GM23338 (cell line): Measurements from ENCODE around the gene RPS29. TPM values are rescaled to one million over a fixed set of nuclear protein-coding genes. Genes with fewer than 3 reads are reported as not detected.

Experiments used
- ATAC-seq: fragments of 200-7000 bp; cut with Tn5 transposase; 3 replicates; pipeline ENCODE4 v1.9.1; 2020
- DNase-seq: peaks from one replicate; pipeline ENCODE4 v3.0.0-alpha.2; 2015; ENCODE audit warnings: low spot score
- H2AFZ ChIP-seq: fragments of 200-600 bp; sonication (generic); 2 replicates; pipeline ENCODE4 v1.8.0; 2016; ENCODE audit warnings: antibody characterized with exemption, mild to moderate bottlenecking, moderate library complexity
- H3F3A ChIP-seq: fragments of 200-600 bp; sonication (generic); replicated peaks from 2 replicates; pipeline ENCODE4 v1.8.0; 2017; ENCODE audit warnings: antibody characterized with exemption, mixed run types, low read depth
- H3K27ac ChIP-seq: fragments of 200-600 bp; sonication (generic); 2 replicates; pipeline ENCODE4 v1.6.1; 2016; ENCODE audit warnings: low read depth
- H3K27me3 ChIP-seq: fragments of 200-600 bp; sonication (generic); 2 replicates; pipeline ENCODE4 v1.8.0; 2016; ENCODE audit warnings: mild to moderate bottlenecking, mixed run types, moderate library complexity; ENCODE audit not compliant: insufficient read depth
- H3K36me3 ChIP-seq: fragments of 200-600 bp; sonication (generic); 2 replicates; pipeline ENCODE4 v1.8.0; 2016; ENCODE audit warnings: mild to moderate bottlenecking; ENCODE audit not compliant: insufficient read depth
- H3K4me1 ChIP-seq: fragments of 200-600 bp; sonication (generic); 2 replicates; pipeline ENCODE4 v1.8.0; 2016; ENCODE audit warnings: mild to moderate bottlenecking, moderate library complexity; ENCODE audit not compliant: insufficient read depth
- H3K4me2 ChIP-seq: fragments of 200-600 bp; sonication (generic); 2 replicates; pipeline ENCODE4 v1.7.1; 2017; ENCODE audit warnings: mixed run types
- H3K4me3 ChIP-seq: fragments of 200-600 bp; sonication (generic); 2 replicates; pipeline ENCODE4 v1.6.1; 2016; ENCODE audit warnings: mixed run types
- H3K79me2 ChIP-seq: fragments of 200-600 bp; sonication (generic); replicated peaks from 2 replicates; pipeline ENCODE4 v1.8.0; 2017; ENCODE audit warnings: mild to moderate bottlenecking; ENCODE audit not compliant: insufficient read depth
- H3K9me2 ChIP-seq: fragments of 200-600 bp; sonication (generic); 2 replicates; pipeline ENCODE4 v1.8.0; 2017; ENCODE audit not compliant: insufficient read depth
- H4K20me1 ChIP-seq: fragments of 200-600 bp; sonication (generic); replicated peaks from 2 replicates; pipeline ENCODE4 v1.8.0; 2017; ENCODE audit warnings: mild to moderate bottlenecking; ENCODE audit not compliant: insufficient read depth
- H3K27ac Mint-ChIP-seq: 2 replicates; pipeline ENCODE4 v1.8.0; 2020; ENCODE audit warnings: inconsistent platforms, mild to moderate bottlenecking, moderate library complexity, mixed read lengths
- H3K27me3 Mint-ChIP-seq: 3 replicates; pipeline ENCODE4 v1.8.0; 2022; ENCODE audit warnings: low read depth, mild to moderate bottlenecking, moderate library complexity, mixed read lengths, inconsistent platforms; ENCODE audit not compliant: insufficient read depth, poor library complexity
- H3K36me3 Mint-ChIP-seq: 3 replicates; pipeline ENCODE4 v1.8.0; 2021; ENCODE audit warnings: low read depth, mild to moderate bottlenecking, inconsistent platforms, moderate library complexity, mixed read lengths
- H3K4me1 Mint-ChIP-seq: 3 replicates; pipeline ENCODE4 v1.8.0; 2020; ENCODE audit warnings: mild to moderate bottlenecking, inconsistent platforms, mixed read lengths
- H3K4me3 Mint-ChIP-seq: 3 replicates; pipeline ENCODE4 v1.8.0; 2021; ENCODE audit warnings: moderate library complexity, mild to moderate bottlenecking, inconsistent platforms, mixed read lengths
- H3K9me3 Mint-ChIP-seq: 3 replicates; pipeline ENCODE4 v1.8.0; 2020; ENCODE audit warnings: moderate library complexity, mild to moderate bottlenecking, inconsistent platforms, mixed read lengths
- EZH2phosphoT487 ChIP-seq: fragments of 200-600 bp; sonication (generic); IDR thresholded peaks from one replicate; pipeline ENCODE4 v1.8.1; 2018; ENCODE audit warnings: antibody characterized with exemption; ENCODE audit not compliant: unreplicated experiment
- NANOG ChIP-seq: IDR thresholded peaks from 2 replicates; pipeline ENCODE4 v1.6.1; 2016; ENCODE audit warnings: antibody characterized with exemption, borderline replicate concordance
- POLR2AphosphoS5 ChIP-seq: IDR thresholded peaks from 2 replicates; pipeline ENCODE4 v1.6.1; 2016; ENCODE audit warnings: antibody characterized with exemption, low read depth
- ZNF114 ChIP-seq: fragments of 250-450 bp; sonication (Bioruptor Pico); IDR thresholded peaks from 2 replicates; pipeline ENCODE4 v1.5.0; 2020; ENCODE audit warnings: mild to moderate bottlenecking, moderate library complexity
- ZNF331 ChIP-seq: fragments of 250-450 bp; sonication (Bioruptor Pico); IDR thresholded peaks from 2 replicates; pipeline ENCODE4 v1.5.0; 2020; ENCODE audit warnings: low read depth, mild to moderate bottlenecking, moderate library complexity
- polyA plus RNA-seq: library from polyadenylated mRNA; unstranded; fragments of >200 nt; fragmentation: Nextera tagmentation; extraction: Ambion mirVana; gene quantifications from 2 replicates; pipeline ENCODE4 v1.2.1, GENCODE V29; 2016
- total RNA-seq: library from RNA; depleted of rRNA; stranded (reverse); fragments of >200 nt; shearing (Covaris generic); gene quantifications from 2 replicates; pipeline ENCODE4 v1.2.3, GENCODE V29; 2014
- TF ChIP-seq, protein P1 (sequence below): IDR thresholded peaks from one replicate; pipeline ENCODE4 v1.6.1; 2018; ENCODE audit warnings: antibody characterized with exemption; ENCODE audit not compliant: unreplicated experiment
- TF ChIP-seq, protein P2 (sequence below): IDR thresholded peaks from 2 replicates; pipeline ENCODE4 v1.6.1; 2016; ENCODE audit warnings: antibody characterized with exemption

RPS29 gene
- total and polyA plus RNA-seq, 2 experiments from 2014 or later, result 2,560 to 3,734 TPM

DNA sequence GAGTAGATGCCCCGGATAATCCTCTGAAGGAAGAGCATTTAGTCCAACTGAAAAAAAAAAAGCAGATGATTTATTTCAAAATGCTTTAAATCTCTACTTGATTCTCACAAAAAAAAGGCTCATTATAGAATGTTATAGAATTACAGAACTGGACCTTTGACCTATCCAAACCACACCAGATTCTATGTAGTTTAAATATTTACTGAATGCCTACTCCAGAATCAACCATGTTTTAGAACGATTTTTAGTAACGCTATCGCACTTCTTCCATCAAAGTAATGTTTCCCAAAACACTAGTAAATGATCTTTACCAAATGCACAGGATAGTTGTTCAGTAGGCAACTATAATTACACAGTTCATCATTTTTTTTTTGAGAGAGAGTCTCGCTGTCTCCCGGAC is 2.6 kb downstream of the RPS29 start (continued):
- TF ChIP-seq, protein P1, sequence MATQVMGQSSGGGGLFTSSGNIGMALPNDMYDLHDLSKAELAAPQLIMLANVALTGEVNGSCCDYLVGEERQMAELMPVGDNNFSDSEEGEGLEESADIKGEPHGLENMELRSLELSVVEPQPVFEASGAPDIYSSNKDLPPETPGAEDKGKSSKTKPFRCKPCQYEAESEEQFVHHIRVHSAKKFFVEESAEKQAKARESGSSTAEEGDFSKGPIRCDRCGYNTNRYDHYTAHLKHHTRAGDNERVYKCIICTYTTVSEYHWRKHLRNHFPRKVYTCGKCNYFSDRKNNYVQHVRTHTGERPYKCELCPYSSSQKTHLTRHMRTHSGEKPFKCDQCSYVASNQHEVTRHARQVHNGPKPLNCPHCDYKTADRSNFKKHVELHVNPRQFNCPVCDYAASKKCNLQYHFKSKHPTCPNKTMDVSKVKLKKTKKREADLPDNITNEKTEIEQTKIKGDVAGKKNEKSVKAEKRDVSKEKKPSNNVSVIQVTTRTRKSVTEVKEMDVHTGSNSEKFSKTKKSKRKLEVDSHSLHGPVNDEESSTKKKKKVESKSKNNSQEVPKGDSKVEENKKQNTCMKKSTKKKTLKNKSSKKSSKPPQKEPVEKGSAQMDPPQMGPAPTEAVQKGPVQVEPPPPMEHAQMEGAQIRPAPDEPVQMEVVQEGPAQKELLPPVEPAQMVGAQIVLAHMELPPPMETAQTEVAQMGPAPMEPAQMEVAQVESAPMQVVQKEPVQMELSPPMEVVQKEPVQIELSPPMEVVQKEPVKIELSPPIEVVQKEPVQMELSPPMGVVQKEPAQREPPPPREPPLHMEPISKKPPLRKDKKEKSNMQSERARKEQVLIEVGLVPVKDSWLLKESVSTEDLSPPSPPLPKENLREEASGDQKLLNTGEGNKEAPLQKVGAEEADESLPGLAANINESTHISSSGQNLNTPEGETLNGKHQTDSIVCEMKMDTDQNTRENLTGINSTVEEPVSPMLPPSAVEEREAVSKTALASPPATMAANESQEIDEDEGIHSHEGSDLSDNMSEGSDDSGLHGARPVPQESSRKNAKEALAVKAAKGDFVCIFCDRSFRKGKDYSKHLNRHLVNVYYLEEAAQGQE, result no peak

DNA sequence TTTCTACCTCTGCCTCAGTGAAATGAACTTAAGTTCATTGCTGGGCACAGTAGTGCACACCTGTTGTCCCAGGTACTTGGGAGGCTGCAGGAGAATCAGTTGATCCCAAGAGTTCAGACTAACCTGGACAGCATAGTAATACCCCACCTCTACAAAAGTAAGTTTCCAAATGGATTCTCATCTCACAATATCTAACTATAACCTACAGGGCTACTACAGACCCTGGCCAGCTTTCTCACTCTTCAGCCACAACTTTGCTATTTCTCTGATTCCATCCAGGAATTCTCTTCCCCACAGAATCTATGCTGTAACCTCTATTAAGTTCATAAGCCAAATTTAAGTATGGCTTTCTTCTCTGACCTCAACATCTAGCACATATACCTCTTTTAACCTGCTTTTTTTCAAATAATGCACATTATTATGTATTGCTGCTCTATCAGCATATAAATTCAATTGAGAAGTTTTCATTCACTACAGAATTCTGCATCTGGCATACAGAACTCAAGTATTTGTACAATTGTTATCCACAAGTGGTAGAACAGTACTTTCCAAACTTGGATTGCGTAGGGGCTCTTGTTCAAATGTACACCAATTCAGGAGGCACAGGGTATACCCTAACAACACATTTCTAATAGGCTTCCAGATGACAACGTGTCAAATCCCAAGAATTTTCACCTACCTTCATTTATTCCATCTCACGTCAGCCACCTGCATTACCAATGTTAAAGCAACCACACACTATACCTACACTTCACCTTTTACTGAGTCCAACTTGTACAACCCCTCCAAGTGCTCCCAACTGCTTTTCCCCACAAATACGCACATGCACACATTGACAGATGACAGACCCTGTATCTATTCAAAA is 3.8 kb downstream of the RPS29 start:
- peaks cover 26% of the 10 kb centered on the region for H3K4me1 Mint-ChIP-seq
- TF ChIP-seq POLR2AphosphoS5, result peak; percentile 32
- TF ChIP-seq, protein P2, sequence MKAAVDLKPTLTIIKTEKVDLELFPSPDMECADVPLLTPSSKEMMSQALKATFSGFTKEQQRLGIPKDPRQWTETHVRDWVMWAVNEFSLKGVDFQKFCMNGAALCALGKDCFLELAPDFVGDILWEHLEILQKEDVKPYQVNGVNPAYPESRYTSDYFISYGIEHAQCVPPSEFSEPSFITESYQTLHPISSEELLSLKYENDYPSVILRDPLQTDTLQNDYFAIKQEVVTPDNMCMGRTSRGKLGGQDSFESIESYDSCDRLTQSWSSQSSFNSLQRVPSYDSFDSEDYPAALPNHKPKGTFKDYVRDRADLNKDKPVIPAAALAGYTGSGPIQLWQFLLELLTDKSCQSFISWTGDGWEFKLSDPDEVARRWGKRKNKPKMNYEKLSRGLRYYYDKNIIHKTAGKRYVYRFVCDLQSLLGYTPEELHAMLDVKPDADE, result no peak
- Histone ChIP-seq H3K79me2 (peaks cover 76% of the 10 kb centered on the region), H3K4me2 (peak overlapping the region; percentile 95), H3F3A (peaks cover 39% of the 10 kb centered on the region), H3K36me3 (peaks cover 24% of the 10 kb centered on the region), H3K4me1 (peaks cover 16% of the 10 kb centered on the region), H3K27me3 (no peaks in the 10 kb centered on the region), H3K27ac (peak overlapping the region; percentile 89), H3K4me3 (peak overlapping the region; percentile 98), H3K9me2 (no peaks in the 10 kb centered on the region), H4K20me1 (peaks cover 68% of the 10 kb centered on the region), H2AFZ (no peak overlapping the region)
- peak overlapping the region; percentile 94 for H3K4me3 Mint-ChIP-seq
- ATAC-seq (no peak; the same call in 2 of the 3 replicates), DNase-seq (no peak)
- peaks cover 10% of the 10 kb centered on the region; the same call in 2 of the 3 replicates for H3K9me3 Mint-ChIP-seq
- H3K27me3 Mint-ChIP-seq, result peaks cover 47% of the 10 kb centered on the region
- H3K27ac Mint-ChIP-seq, result peak overlapping the region; percentile 57
- H3K36me3 Mint-ChIP-seq, result peaks cover 63% of the 10 kb centered on the region

DNA sequence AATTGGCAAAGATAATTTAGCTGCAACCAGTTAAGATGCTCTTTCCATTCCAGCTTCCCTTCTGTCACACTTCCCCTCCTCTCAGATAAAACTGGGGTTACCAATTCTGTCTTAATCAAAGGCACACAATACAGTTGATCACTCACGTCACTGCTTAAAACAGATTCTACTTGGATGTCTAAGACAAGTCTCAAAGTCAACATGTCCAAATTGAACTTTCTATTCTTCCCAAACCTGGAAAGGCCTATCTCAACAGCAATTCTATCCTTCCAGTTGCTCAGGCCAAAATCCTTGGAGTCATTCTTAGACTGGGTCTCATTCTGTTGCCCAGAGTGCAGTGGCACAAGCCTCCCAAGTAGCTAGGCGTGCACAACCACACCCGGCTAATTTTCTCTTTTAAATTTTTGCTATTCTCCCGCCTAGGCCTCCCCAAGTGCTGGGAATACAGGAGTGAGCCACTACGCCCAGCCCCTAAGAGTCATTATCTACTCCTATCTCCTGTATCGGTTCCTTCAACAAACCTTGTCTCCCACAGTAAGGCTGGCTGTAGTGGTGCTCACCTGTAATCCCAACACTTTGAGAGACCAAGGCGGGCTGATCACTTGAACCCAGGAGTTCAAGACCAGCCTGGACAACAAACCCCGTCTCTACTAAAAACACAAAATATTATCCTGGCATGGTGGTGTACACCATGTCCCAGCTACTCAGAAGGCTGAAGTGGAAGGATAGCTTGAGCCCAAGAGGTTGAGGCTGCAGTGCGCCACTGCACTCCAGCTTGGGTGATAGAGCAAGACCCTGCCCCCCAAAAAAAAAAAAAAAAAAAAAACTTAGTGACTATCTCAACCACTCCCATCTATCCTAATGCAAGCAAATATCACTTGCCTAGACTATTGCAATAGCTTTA is 4.7 kb downstream of the RPS29 start:
- peaks cover 76% of the 10 kb centered on the region for H3K79me2 ChIP-seq
- peaks cover 16% of the 10 kb centered on the region for H3K4me1 ChIP-seq
- H3K9me2 ChIP-seq, result no peaks in the 10 kb centered on the region
- Mint-ChIP-seq H3K27ac (peak overlapping the region; percentile 57), H3K9me3 (peaks cover 10% of the 10 kb centered on the region; the same call in 2 of the 3 replicates), H3K4me3 (peak overlapping the region; percentile 94; the same call in 1 of the 3 replicates), H3K4me1 (peaks cover 26% of the 10 kb centered on the region), H3K27me3 (peaks cover 43% of the 10 kb centered on the region), H3K36me3 (peaks cover 70% of the 10 kb centered on the region)
- no peak for TF ChIP-seq ZNF114 (CRISPR knock-in tag)
- no peak for TF ChIP-seq ZNF331 (CRISPR knock-in tag)
- no peak for TF ChIP-seq NANOG
- no peak for TF ChIP-seq EZH2phosphoT487
- no peak; the same call in 1 of the 2 replicates for TF ChIP-seq POLR2AphosphoS5
- peaks cover 43% of the 10 kb centered on the region for H3F3A ChIP-seq
- no peak overlapping the region for H3K4me3 ChIP-seq
- DNase-seq (no peak), ATAC-seq (peak; percentile 5; the same call in 1 of the 3 replicates)
- H2AFZ ChIP-seq, result no peak overlapping the region
- peak overlapping the region; percentile 95 for H3K4me2 ChIP-seq
- no peaks in the 10 kb centered on the region for H3K27me3 ChIP-seq
- H3K36me3 ChIP-seq, result peaks cover 28% of the 10 kb centered on the region
- peaks cover 75% of the 10 kb centered on the region for H4K20me1 ChIP-seq
- peak overlapping the region; percentile 89 for H3K27ac ChIP-seq
